Smooth muscle cell (in vitro differentiated cells): Measurements from ENCODE around the gene SPTAN1. TPM values are rescaled to one million over a fixed set of nuclear protein-coding genes. Genes with fewer than 3 reads are reported as not detected.

ENCODE experiments used
- DNase-seq: peaks from one replicate; lab custom pipeline; 2025; ENCODE audit not compliant: unreplicated experiment; lab: John Stamatoyannopoulos, UW
- H2AFZ ChIP-seq: fragments of 200-600 bp; sonication (generic); 2 replicates; pipeline ENCODE4 v1.6.0; 2016; ENCODE audit warnings: antibody characterized with exemption, low read depth, mild to moderate bottlenecking
- H3F3A ChIP-seq: fragments of 200-600 bp; sonication (generic); 2 replicates; pipeline ENCODE4 v1.6.0; 2017; ENCODE audit warnings: antibody characterized with exemption, low read depth
- H3K27ac ChIP-seq: fragments of 200-600 bp; sonication (generic); 2 replicates; pipeline ENCODE4 v1.5.1; 2016; ENCODE audit warnings: low read depth, mild to moderate bottlenecking
- H3K27me3 ChIP-seq: fragments of 200-600 bp; sonication (generic); 2 replicates; pipeline ENCODE4 v1.6.1; 2016; ENCODE audit warnings: low read depth, mild to moderate bottlenecking
- H3K36me3 ChIP-seq: fragments of 200-600 bp; sonication (generic); 2 replicates; pipeline ENCODE4 v1.5.1; 2016; ENCODE audit warnings: low read depth
- H3K4me1 ChIP-seq: fragments of 200-600 bp; sonication (generic); 2 replicates; pipeline ENCODE4 v1.5.1; 2016; ENCODE audit warnings: low read depth
- H3K4me2 ChIP-seq: fragments of 200-600 bp; sonication (generic); 2 replicates; pipeline ENCODE4 v1.6.0; 2016; ENCODE audit warnings: mild to moderate bottlenecking
- H3K4me3 ChIP-seq: fragments of 200-600 bp; sonication (generic); 2 replicates; pipeline ENCODE4 v1.5.1; 2016; ENCODE audit warnings: mild to moderate bottlenecking
- H3K79me2 ChIP-seq: fragments of 200-600 bp; sonication (generic); 2 replicates; pipeline ENCODE4 v1.6.0; 2016; ENCODE audit warnings: low read depth, mild to moderate bottlenecking
- H3K9ac ChIP-seq: fragments of 200-600 bp; sonication (generic); 2 replicates; pipeline ENCODE4 v1.6.0; 2016; ENCODE audit warnings: low read depth
- H3K9me3 ChIP-seq: fragments of 200-600 bp; sonication (generic); replicated peaks from 2 replicates; pipeline ENCODE4 v1.5.1; 2016; ENCODE audit warnings: low read depth
- H4K20me1 ChIP-seq: fragments of 200-600 bp; sonication (generic); 2 replicates; pipeline ENCODE4 v1.6.0; 2016; ENCODE audit warnings: low read depth
- WGBS: methylation state at CpG from one replicate; pipeline ENCODE4 v1.1.7; 2016; ENCODE audit warnings: low lambda C conversion rate; 5-methylcytosine and 5-hydroxymethylcytosine counted together
- polyA plus RNA-seq: library from polyadenylated mRNA; unstranded; fragments of >200 nt; fragmentation: Nextera tagmentation; extraction: Ambion mirVana; gene quantifications from 2 replicates; pipeline ENCODE4 v1.2.1, GENCODE V29; 2016
- total RNA-seq: library from RNA; depleted of rRNA; stranded (reverse); fragments of >200 nt; gene quantifications from 2 replicates; pipeline ENCODE4 v1.2.3, GENCODE V29; 2014
- TF ChIP-seq, protein P1 (sequence below): fragments of 200-600 bp; sonication (generic); IDR thresholded peaks from 2 replicates; pipeline ENCODE4 v1.5.1; 2017; ENCODE audit warnings: borderline replicate concordance, mild to moderate bottlenecking, antibody characterized with exemption; ENCODE audit not compliant: insufficient read depth, poor library complexity, severe bottlenecking

Gene SPTAN1
- total and polyA plus RNA-seq, 2 experiments from 2014 or later, result 84.9 to 145 TPM

DNA sequence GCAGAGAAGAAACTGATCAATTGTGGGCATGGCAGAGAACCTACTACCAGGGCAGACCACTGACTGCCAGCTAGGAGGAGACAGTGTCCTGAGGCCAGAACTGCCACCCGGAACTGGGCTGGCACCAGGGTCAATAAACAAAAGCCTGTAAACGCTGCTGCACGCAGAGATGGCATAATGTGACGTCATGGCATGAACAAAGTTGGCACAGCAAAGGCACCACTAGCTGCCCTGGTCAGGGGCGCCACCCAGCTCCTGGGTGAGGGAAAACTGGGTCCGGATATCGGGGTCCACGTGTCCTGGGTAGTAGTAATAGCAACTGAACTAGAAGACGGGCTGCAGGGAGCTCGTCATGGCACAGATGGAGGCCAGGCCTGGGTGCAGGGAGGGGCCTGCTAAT lies 72.2 kb downstream of the SPTAN1 start:
- Histone ChIP-seq H3K9me3 (no peaks in the 10 kb centered on the region), H3K79me2 (no peaks in the 10 kb centered on the region), H3K27ac (no peak overlapping the region), H3K27me3 (no peaks in the 10 kb centered on the region), H3K36me3 (peaks cover 6% of the 10 kb centered on the region), H3F3A (no peaks in the 10 kb centered on the region), H2AFZ (no peak overlapping the region), H3K9ac (no peak overlapping the region), H3K4me3 (no peak overlapping the region), H4K20me1 (peaks cover 5% of the 10 kb centered on the region), H3K4me1 (no peaks in the 10 kb centered on the region), H3K4me2 (no peak overlapping the region)
- TF ChIP-seq, protein P1, sequence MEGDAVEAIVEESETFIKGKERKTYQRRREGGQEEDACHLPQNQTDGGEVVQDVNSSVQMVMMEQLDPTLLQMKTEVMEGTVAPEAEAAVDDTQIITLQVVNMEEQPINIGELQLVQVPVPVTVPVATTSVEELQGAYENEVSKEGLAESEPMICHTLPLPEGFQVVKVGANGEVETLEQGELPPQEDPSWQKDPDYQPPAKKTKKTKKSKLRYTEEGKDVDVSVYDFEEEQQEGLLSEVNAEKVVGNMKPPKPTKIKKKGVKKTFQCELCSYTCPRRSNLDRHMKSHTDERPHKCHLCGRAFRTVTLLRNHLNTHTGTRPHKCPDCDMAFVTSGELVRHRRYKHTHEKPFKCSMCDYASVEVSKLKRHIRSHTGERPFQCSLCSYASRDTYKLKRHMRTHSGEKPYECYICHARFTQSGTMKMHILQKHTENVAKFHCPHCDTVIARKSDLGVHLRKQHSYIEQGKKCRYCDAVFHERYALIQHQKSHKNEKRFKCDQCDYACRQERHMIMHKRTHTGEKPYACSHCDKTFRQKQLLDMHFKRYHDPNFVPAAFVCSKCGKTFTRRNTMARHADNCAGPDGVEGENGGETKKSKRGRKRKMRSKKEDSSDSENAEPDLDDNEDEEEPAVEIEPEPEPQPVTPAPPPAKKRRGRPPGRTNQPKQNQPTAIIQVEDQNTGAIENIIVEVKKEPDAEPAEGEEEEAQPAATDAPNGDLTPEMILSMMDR, result no peak
- 92% methylated on average over 10 of the region's 10 CpGs for WGBS
- no peak for DNase-seq

DNA sequence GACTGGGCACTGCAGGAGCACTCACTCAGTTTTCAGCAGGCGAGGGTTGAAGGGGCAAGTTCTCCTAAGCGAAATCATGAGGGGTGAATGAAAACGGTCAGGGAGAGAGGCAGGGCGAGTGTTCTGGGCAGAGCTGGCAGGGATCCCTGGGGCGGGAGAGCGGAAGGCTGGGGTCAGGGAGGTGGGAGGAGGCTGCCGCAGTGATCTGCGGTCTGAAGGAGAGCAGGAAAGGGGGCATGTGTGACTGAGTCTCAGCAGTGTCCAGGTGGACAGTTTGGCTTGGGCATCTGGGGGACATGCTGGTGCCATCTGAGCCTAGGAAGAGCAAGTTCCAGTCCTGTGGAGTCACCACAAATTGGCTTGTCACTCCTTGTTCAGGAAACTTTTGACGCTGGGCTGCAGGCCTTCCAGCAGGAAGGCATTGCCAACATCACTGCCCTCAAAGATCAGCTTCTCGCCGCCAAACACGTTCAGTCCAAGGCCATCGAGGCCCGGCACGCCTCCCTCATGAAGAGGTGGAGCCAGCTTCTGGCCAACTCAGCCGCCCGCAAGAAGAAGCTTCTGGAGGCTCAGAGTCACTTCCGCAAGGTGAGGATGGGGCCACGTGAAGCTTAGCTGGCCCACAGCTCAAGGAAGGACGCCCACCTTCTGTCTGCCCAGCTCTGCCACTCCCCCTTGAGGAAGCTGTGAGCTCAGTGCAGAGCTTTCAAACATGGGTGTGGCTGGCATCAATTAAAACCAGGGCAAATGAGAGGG lies 73.2 kb downstream of the SPTAN1 start:
- Histone ChIP-seq H3K27ac (no peak overlapping the region), H3K4me2 (no peak overlapping the region)

DNA sequence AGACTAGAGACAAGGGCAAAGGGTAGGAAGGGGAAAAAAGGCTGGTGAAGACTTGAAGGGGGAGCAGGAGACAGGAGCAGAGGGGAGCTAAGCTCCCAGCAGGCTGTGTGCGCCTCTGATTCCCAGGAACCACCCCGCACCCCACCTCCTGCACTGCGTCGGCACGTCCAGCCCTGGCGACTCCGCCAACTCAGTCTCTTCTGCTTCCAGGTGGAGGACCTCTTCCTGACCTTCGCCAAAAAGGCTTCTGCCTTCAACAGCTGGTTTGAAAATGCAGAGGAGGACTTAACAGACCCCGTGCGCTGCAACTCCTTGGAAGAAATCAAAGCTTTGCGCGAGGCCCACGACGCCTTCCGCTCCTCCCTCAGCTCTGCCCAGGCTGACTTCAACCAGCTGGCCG lies 73.8 kb downstream of the SPTAN1 start:
- Histone ChIP-seq H3K4me1 (no peaks in the 10 kb centered on the region), H3K9ac (no peak overlapping the region), H3K27ac (no peak overlapping the region), H3K27me3 (no peaks in the 10 kb centered on the region), H3K36me3 (peaks cover 4% of the 10 kb centered on the region), H4K20me1 (peaks cover 7% of the 10 kb centered on the region), H2AFZ (no peak overlapping the region), H3F3A (no peaks in the 10 kb centered on the region), H3K4me2 (no peak overlapping the region), H3K4me3 (no peak overlapping the region), H3K9me3 (no peaks in the 10 kb centered on the region), H3K79me2 (no peaks in the 10 kb centered on the region)
- TF ChIP-seq, protein P1, result no peak
- 89% methylated on average over 16 of the region's 16 CpGs for WGBS
- DNase-seq, result no peak

More for the DNA sequence above, 73.2 kb downstream of the SPTAN1 start:
- peaks cover 4% of the 10 kb centered on the region for H3K36me3 ChIP-seq
- no peak for DNase-seq
- WGBS, result 93% methylated on average over 18 of the region's 20 CpGs
- H3K4me3 ChIP-seq, result no peak overlapping the region
- no peaks in the 10 kb centered on the region for H3K9me3 ChIP-seq
- H3K79me2 ChIP-seq, result no peaks in the 10 kb centered on the region
- H3K27me3 ChIP-seq, result no peaks in the 10 kb centered on the region
- H3K4me1 ChIP-seq, result no peaks in the 10 kb centered on the region
- no peak overlapping the region for H3K9ac ChIP-seq
- TF ChIP-seq, protein P1, result no peak
- H4K20me1 ChIP-seq, result peaks cover 12% of the 10 kb centered on the region
- no peaks in the 10 kb centered on the region for H3F3A ChIP-seq
- H2AFZ ChIP-seq, result no peak overlapping the region
